IMR-90 (cell line): ENCODE data around the gene MMAB. TPM values are rescaled to one million over a fixed set of nuclear protein-coding genes. Genes with fewer than 3 reads are reported as not detected.

Experiments used
- ATAC-seq: fragments of 200-7000 bp; cut with Tn5 transposase; 2 replicates; pipeline ENCODE4 v1.9.1; 2020; ENCODE audit warnings: low read depth, mild to moderate bottlenecking, moderate library complexity
- BruUV-seq: library from RNA; stranded (reverse); fragments of 400-500 nt; replicated peaks from 2 replicates; lab custom pipeline; 2021; lab: Mats Ljungman, UMichigan
- CTCF ChIA-PET: fragments of 300-600 bp; formaldehyde crosslinking; extraction: SDS; loops from one replicate; lab custom pipeline; 2021; ENCODE audit warnings: antibody characterized with exemption; lab: Yijun Ruan, JAX
- POLR2A ChIA-PET: fragments of 300-600 bp; sonication (Branson Sonifier 250); formaldehyde crosslinking; loops from one replicate; lab custom pipeline; 2022; ENCODE audit warnings: antibody characterized with exemption; ENCODE audit not compliant: unreplicated experiment; lab: Charles Lee
- DNase-seq: peaks from one replicate; pipeline ENCODE4 v3.0.0; 2013
- H2AFZ ChIP-seq: replicated peaks from 2 replicates; pipeline ENCODE3; 2013; ENCODE audit warnings: low read length, mild to moderate bottlenecking; ENCODE audit not compliant: poor library complexity
- H2AK5ac ChIP-seq: 2 replicates; pipeline ENCODE4 v1.6.1; 2013; ENCODE audit warnings: low read depth, low read length, inconsistent platforms
- H2AK9ac ChIP-seq: replicated peaks from 2 replicates; pipeline ENCODE3; 2013; ENCODE audit warnings: mild to moderate bottlenecking, low read depth, low read length, moderate library complexity; ENCODE audit not compliant: poor library complexity
- H2BK120ac ChIP-seq: 2 replicates; pipeline ENCODE4 v1.6.1; 2013; ENCODE audit warnings: low read depth, low read length, inconsistent platforms
- H2BK15ac ChIP-seq: 3 replicates; pipeline ENCODE4 v1.6.1; 2013; ENCODE audit warnings: low read depth, low read length, inconsistent platforms
- H2BK20ac ChIP-seq: 2 replicates; pipeline ENCODE4 v1.6.1; 2013; ENCODE audit warnings: low read depth, mild to moderate bottlenecking, inconsistent platforms, low read length, moderate library complexity
- H2BK5ac ChIP-seq: 2 replicates; pipeline ENCODE4 v1.6.1; 2013; ENCODE audit warnings: mild to moderate bottlenecking, low read depth, low read length, inconsistent platforms; ENCODE audit not compliant: poor library complexity, severe bottlenecking
- H3K14ac ChIP-seq: replicated peaks from 2 replicates; pipeline ENCODE4 v1.6.1; 2013; ENCODE audit warnings: low read depth, low read length, inconsistent platforms
- H3K18ac ChIP-seq: 2 replicates; pipeline ENCODE4 v1.6.1; 2013; ENCODE audit warnings: low read depth, low read length, control low read depth
- H3K23ac ChIP-seq: 2 replicates; pipeline ENCODE4 v1.6.1; 2013; ENCODE audit warnings: low read depth, low read length, inconsistent platforms
- H3K27ac ChIP-seq: 2 replicates; pipeline ENCODE4 v1.5.1; 2013; ENCODE audit warnings: mild to moderate bottlenecking, control low read depth, low read length; ENCODE audit not compliant: insufficient read depth
- H3K27me3 ChIP-seq: 2 replicates; pipeline ENCODE4 v1.6.1; 2013; ENCODE audit warnings: low read length; ENCODE audit not compliant: control insufficient read depth, insufficient read depth
- H3K36me3 ChIP-seq: 2 replicates; pipeline ENCODE4 v1.6.1; 2013; ENCODE audit warnings: low read length, mixed read lengths; ENCODE audit not compliant: control insufficient read depth, insufficient read depth
- H3K4ac ChIP-seq: 2 replicates; pipeline ENCODE4 v1.6.1; 2013; ENCODE audit warnings: low read depth, low read length, inconsistent platforms
- H3K4me1 ChIP-seq: 2 replicates; pipeline ENCODE4 v1.6.1; 2013; ENCODE audit warnings: low read length, mixed read lengths; ENCODE audit not compliant: control insufficient read depth, insufficient read depth
- H3K4me2 ChIP-seq: 2 replicates; pipeline ENCODE4 v1.6.1; 2013; ENCODE audit warnings: low read depth, mild to moderate bottlenecking, control low read depth, low read length, moderate library complexity
- H3K4me3 ChIP-seq: 2 replicates; pipeline ENCODE4 v1.5.1; 2013; ENCODE audit warnings: low read depth, mild to moderate bottlenecking, control low read depth, low read length, moderate library complexity; ENCODE audit not compliant: insufficient read depth
- H3K56ac ChIP-seq: 2 replicates; pipeline ENCODE4 v1.6.1; 2013; ENCODE audit warnings: low read length, inconsistent platforms; ENCODE audit not compliant: insufficient read depth; ENCODE audit errors: extremely low read depth
- H3K79me1 ChIP-seq, 2 experiments: 2 replicates each; pipeline ENCODE4 v1.6.1; 2013; ENCODE audit warnings: low read length in 2 of 2, inconsistent platforms in 1 of 2, low read depth in 1 of 2
- H3K9ac ChIP-seq: 2 replicates; pipeline ENCODE4 v1.6.1; 2013; ENCODE audit warnings: low read depth, low read length, control low read depth
- H3K9me1 ChIP-seq: 2 replicates; pipeline ENCODE4 v1.6.1; 2013; ENCODE audit warnings: low read length, inconsistent platforms; ENCODE audit not compliant: insufficient read depth
- H3K9me3 ChIP-seq: 2 replicates; pipeline ENCODE4 v1.6.1; 2013; ENCODE audit warnings: low read length; ENCODE audit not compliant: control insufficient read depth, insufficient read depth
- H4K20me1 ChIP-seq: 2 replicates; pipeline ENCODE4 v1.6.1; 2013; ENCODE audit warnings: low read length, inconsistent platforms; ENCODE audit not compliant: insufficient read depth
- H4K5ac ChIP-seq: 2 replicates; pipeline ENCODE4 v1.6.1; 2013; ENCODE audit warnings: mild to moderate bottlenecking, low read depth, low read length, control low read depth
- H4K8ac ChIP-seq, 2 experiments: 2 replicates each; pipeline ENCODE4 v1.6.1; 2013; ENCODE audit warnings: low read depth in 2 of 2, low read length in 2 of 2, control low read depth in 1 of 2, inconsistent platforms in 1 of 2
- H4K91ac ChIP-seq: 2 replicates; pipeline ENCODE4 v1.6.1; 2013; ENCODE audit warnings: low read depth, low read length, inconsistent platforms; ENCODE audit not compliant: insufficient read depth
- BHLHE40 ChIP-seq: fragments of 150-350 bp; IDR thresholded peaks from 2 replicates; pipeline ENCODE4 v1.6.1; 2016; ENCODE audit warnings: mild to moderate bottlenecking, low read depth, low read length
- CEBPB ChIP-seq: IDR thresholded peaks from 2 replicates; pipeline ENCODE4 v1.6.1; 2012; ENCODE audit warnings: low read depth, low read length, improper control_type of control experiment
- CHD1 ChIP-seq: IDR thresholded peaks from 2 replicates; pipeline ENCODE4 v1.6.1; 2012; ENCODE audit warnings: low read depth, low read length, improper control_type of control experiment
- CTCF ChIP-seq: conservative IDR thresholded peaks from 2 replicates; pipeline ENCODE4 v1.5.1; 2012; ENCODE audit warnings: mild to moderate bottlenecking, low read depth, low read length, improper control_type of control experiment
- FOS ChIP-seq: fragments of 150-350 bp; IDR thresholded peaks from 2 replicates; pipeline ENCODE4 v1.6.1; 2016; ENCODE audit warnings: low read depth, low read length
- MAFK ChIP-seq: IDR thresholded peaks from 2 replicates; pipeline ENCODE4 v1.6.1; 2012; ENCODE audit warnings: low read depth, low read length, improper control_type of control experiment
- MAZ ChIP-seq: IDR thresholded peaks from 2 replicates; pipeline ENCODE4 v1.6.1; 2012; ENCODE audit warnings: low read depth, mild to moderate bottlenecking, low read length, improper control_type of control experiment, moderate library complexity, borderline replicate concordance
- MXI1 ChIP-seq: IDR thresholded peaks from 2 replicates; pipeline ENCODE4 v1.6.1; 2012; ENCODE audit warnings: low read depth, mild to moderate bottlenecking, low read length, moderate library complexity, borderline replicate concordance
- NFE2L2 ChIP-seq: fragments of 150-350 bp; IDR thresholded peaks from 2 replicates; pipeline ENCODE4 v1.6.1; 2016; ENCODE audit warnings: low read depth, mild to moderate bottlenecking, low read length
- POLR2A ChIP-seq: IDR thresholded peaks from 2 replicates; pipeline ENCODE4 v1.6.1; 2012; ENCODE audit warnings: mild to moderate bottlenecking, low read depth, low read length
- RAD21 ChIP-seq: IDR thresholded peaks from 2 replicates; pipeline ENCODE4 v1.6.1; 2012; ENCODE audit warnings: low read length, improper control_type of control experiment
- RCOR1 ChIP-seq: IDR thresholded peaks from 2 replicates; pipeline ENCODE4 v1.6.1; 2012; ENCODE audit warnings: mild to moderate bottlenecking, low read length, improper control_type of control experiment; ENCODE audit not compliant: insufficient replicate concordance
- RFX5 ChIP-seq: IDR thresholded peaks from 2 replicates; pipeline ENCODE4 v1.8.0; 2012; ENCODE audit warnings: low read depth, mild to moderate bottlenecking, low read length, moderate library complexity
- SMC3 ChIP-seq: fragments of 150-350 bp; IDR thresholded peaks from 2 replicates; pipeline ENCODE4 v1.6.1; 2016; ENCODE audit warnings: low read depth, mild to moderate bottlenecking, antibody characterized with exemption, low read length, moderate library complexity
- USF2 ChIP-seq: fragments of 150-350 bp; IDR thresholded peaks from 2 replicates; pipeline ENCODE4 v1.6.1; 2017; ENCODE audit warnings: mild to moderate bottlenecking, antibody characterized with exemption, low read length, low read depth
- WGBS, 2 experiments: methylation state at CpG; one replicate each; pipeline versions ENCODE4 v1.1.5 to v1.1.7; 2013; ENCODE audit warnings: missing lambda C conversion rate in 2 of 2; ENCODE audit not compliant: insufficient read length in 1 of 2; ENCODE audit errors: extremely low coverage in 2 of 2; 5-methylcytosine and 5-hydroxymethylcytosine counted together
- dilution Hi-C: fragments of 300-500 bp; cut with HindIII; formaldehyde crosslinking; loops from one replicate; pipeline ENCODE4 v1.14.3; 2018; ENCODE audit warnings: low sequenced_read_pairs; ENCODE audit not compliant: unreplicated experiment
- in situ Hi-C: fragments of 300-500 bp; cut with MboI; formaldehyde crosslinking; loops from 3 replicates; pipeline ENCODE4 v1.14.3; 2019; ENCODE audit warnings: low sequenced_read_pairs, inconsistent platforms, mixed read lengths
- intact Hi-C: fragments of 100-400 bp; cut with micrococcal nuclease; formaldehyde crosslinking; loops from 2 replicates; pipeline ENCODE4 v1.10.0; 2022
- polyA plus RNA-seq, 3 experiments: library from polyadenylated mRNA; depleted of rRNA; stranded (reverse); fragments of >200 nt; gene quantifications; 2 replicates each; pipeline ENCODE4 v1.2.3, GENCODE V29; 2012; ENCODE audit warnings: low replicate concordance in 1 of 3
- total RNA-seq: library from RNA; depleted of rRNA; stranded (reverse); fragments of >200 nt; gene quantifications from 2 replicates; pipeline ENCODE4 v1.2.3, GENCODE V29; 2012
- TF ChIP-seq, protein P1 (sequence below): fragments of 150-350 bp; IDR thresholded peaks from 2 replicates; pipeline ENCODE4 v1.6.1; 2016; ENCODE audit warnings: low read depth, mild to moderate bottlenecking, low read length, moderate library complexity, borderline replicate concordance

The MMAB gene
- total and polyA plus RNA-seq, 2 of the 4 experiments (the other 2 are of a cell fraction), result 16.5 to 16.9 TPM

- H3K23ac ChIP-seq, result no peak overlapping the region
- H3K27ac ChIP-seq, result no peak overlapping the region
- no TSS peak for BruUV-seq
- no peak overlapping the region for H3K18ac ChIP-seq
- ATAC-seq (no peak), DNase-seq (no peak)
- H2BK20ac ChIP-seq, result no peak overlapping the region
- no peak overlapping the region for H3K56ac ChIP-seq
- H4K5ac ChIP-seq, result no peak overlapping the region
- no peaks in the 10 kb centered on the region for H3K36me3 ChIP-seq
- WGBS, 2 experiments, result no CpG with 5 or more reads among the region's 4 CpGs
- no peak overlapping the region for H3K4ac ChIP-seq
- no peak overlapping the region for H3K9ac ChIP-seq
- TF ChIP-seq RAD21 (no peak), MAFK (no peak), RFX5 (no peak), CTCF (no peak), BHLHE40 (no peak), FOS (no peak), CEBPB (no peak), MAZ (no peak), MXI1 (no peak), SMC3 (no peak), NFE2L2 (no peak), CHD1 (no peak), USF2 (no peak), POLR2A (no peak), RCOR1 (no peak)
- TF ChIP-seq, protein P1, sequence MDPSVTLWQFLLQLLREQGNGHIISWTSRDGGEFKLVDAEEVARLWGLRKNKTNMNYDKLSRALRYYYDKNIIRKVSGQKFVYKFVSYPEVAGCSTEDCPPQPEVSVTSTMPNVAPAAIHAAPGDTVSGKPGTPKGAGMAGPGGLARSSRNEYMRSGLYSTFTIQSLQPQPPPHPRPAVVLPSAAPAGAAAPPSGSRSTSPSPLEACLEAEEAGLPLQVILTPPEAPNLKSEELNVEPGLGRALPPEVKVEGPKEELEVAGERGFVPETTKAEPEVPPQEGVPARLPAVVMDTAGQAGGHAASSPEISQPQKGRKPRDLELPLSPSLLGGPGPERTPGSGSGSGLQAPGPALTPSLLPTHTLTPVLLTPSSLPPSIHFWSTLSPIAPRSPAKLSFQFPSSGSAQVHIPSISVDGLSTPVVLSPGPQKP, result no peak
- H2BK120ac ChIP-seq, result no peak overlapping the region
- H3K4me2 ChIP-seq, result no peak overlapping the region
- H3K4me3 ChIP-seq, result no peak overlapping the region
- ChIA-PET CTCF (no interaction called here), POLR2A (no interaction called here)
- H2BK15ac ChIP-seq, result no peak overlapping the region
- H3K4me1 ChIP-seq, result no peaks in the 10 kb centered on the region
- no peak overlapping the region for H2AK5ac ChIP-seq
- in situ Hi-C loops (no loop called here), dilution Hi-C loops (no loop called here), intact Hi-C loops (no loop called here)
- H2AFZ ChIP-seq, result no peak overlapping the region
- H3K9me3 ChIP-seq, result no peaks in the 10 kb centered on the region
- no peaks in the 10 kb centered on the region for H4K20me1 ChIP-seq
- no peak overlapping the region for H2BK5ac ChIP-seq
- H2AK9ac ChIP-seq, result no peak overlapping the region
- H4K8ac ChIP-seq, result no peak overlapping the region
- no peak overlapping the region for H3K14ac ChIP-seq
- no peak overlapping the region for H4K91ac ChIP-seq
- H3K27me3 ChIP-seq, result peaks cover 39% of the 10 kb centered on the region
- H3K79me1 ChIP-seq, result no peaks in the 10 kb centered on the region
- H3K9me1 ChIP-seq, result no peaks in the 10 kb centered on the region
These were observed 20.3 kb downstream of the MMAB start for GRCh38 chr12:109552971-109553370.
